Activated naive CD8-positive, alpha-beta T cell treated with anti-CD3 and anti-CD28 coated beads, Interleukin-2, amount 50 U/mL, for 16 hours (primary cell): ENCODE results near the gene ADAM33.

ENCODE experiments used
- DNase-seq: peaks from one replicate; pipeline ENCODE4 v3.0.0-alpha.2; 2020; ENCODE audit warnings: low read depth, low spot score

Gene ADAM33, protein sequence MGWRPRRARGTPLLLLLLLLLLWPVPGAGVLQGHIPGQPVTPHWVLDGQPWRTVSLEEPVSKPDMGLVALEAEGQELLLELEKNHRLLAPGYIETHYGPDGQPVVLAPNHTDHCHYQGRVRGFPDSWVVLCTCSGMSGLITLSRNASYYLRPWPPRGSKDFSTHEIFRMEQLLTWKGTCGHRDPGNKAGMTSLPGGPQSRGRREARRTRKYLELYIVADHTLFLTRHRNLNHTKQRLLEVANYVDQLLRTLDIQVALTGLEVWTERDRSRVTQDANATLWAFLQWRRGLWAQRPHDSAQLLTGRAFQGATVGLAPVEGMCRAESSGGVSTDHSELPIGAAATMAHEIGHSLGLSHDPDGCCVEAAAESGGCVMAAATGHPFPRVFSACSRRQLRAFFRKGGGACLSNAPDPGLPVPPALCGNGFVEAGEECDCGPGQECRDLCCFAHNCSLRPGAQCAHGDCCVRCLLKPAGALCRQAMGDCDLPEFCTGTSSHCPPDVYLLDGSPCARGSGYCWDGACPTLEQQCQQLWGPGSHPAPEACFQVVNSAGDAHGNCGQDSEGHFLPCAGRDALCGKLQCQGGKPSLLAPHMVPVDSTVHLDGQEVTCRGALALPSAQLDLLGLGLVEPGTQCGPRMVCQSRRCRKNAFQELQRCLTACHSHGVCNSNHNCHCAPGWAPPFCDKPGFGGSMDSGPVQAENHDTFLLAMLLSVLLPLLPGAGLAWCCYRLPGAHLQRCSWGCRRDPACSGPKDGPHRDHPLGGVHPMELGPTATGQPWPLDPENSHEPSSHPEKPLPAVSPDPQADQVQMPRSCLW

DNA sequence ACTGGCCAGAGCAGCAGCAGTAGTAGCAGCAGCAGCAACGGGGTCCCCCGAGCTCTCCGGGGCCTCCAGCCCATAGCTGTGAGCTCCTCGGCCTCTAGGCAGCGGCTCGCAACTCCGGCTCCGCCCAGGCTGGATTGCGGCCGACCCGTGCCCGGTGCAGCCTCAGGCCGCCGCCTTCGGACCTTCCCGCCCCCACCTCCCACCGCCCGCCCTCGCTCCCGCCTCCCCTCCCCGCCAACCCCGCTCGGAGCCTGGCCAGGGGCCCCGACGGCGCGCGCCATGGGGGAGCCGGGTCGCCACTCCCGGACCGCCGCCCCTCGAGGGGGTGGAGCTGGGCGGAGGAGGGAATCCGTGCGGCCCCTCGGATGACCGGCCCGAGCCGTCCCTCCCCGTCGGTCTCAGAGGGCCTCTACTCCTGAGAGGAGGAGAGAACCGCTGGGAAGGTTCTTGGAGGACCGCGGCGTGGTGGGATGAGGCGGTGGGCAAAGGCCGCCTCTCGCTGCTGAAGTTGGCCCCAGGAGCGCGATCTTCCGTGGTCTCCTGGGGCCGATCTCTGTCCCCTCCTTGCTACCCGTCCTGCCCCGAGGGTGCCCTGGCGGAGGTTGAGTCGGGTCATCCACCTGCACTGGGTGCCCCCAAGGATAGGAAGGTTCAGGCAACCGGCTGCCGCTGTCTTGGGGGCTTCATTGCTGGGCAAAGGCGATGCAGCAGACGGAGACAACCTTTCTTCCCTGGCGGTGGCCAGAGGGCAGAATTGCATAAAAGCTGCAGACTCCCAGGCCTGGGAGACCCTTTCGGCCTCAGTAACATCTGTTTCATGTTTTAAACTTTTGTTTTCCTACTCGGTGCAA lies at the start of gene ADAM33:
Gene ADAM33, minus strand, starts transcription at position 80 of the 851 bp plus-strand sequence. Its CDS starts 6 bp downstream, at position 74.
- DNase-seq: no peak

DNA sequence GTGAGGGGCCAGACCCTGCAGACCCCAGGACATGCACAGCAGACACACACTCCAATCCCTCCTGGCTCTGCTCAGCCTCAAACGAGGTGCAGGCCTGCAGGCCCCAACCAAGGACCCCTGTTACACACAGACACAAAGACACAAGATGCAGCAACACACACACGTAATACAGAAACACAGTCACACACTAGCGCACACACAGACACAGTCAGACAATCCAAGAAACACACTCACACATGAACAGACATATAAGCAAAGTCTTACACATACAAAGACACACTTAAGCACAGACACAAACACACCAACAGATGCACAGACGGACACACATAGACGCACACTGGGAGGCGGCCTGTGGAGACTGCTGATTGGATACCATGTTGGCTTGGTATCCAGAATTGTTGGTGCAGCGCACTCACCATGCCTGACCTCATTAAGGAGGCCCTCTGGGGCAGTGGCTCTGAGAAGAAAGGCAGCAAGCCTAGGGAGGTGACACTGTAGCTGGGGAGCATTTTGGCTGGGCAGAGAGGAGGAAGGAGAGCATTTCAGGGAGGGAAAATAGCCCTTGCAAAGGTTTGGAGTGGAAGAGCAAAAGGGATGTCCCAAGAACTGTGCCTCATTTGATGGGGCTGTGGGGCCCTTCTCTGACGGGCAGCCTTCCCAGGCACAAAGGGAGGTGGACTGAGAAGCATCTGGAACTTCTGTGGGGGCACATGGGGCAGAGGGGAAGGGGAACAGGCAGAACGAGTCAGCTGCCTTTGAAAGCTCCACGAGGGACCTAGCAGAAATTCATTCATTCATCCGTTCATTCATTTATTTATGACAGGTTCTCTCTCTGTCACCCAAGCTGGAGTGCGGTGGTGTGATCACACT lies 49.2 kb upstream of the ADAM33 start:
- no peak for DNase-seq

DNA sequence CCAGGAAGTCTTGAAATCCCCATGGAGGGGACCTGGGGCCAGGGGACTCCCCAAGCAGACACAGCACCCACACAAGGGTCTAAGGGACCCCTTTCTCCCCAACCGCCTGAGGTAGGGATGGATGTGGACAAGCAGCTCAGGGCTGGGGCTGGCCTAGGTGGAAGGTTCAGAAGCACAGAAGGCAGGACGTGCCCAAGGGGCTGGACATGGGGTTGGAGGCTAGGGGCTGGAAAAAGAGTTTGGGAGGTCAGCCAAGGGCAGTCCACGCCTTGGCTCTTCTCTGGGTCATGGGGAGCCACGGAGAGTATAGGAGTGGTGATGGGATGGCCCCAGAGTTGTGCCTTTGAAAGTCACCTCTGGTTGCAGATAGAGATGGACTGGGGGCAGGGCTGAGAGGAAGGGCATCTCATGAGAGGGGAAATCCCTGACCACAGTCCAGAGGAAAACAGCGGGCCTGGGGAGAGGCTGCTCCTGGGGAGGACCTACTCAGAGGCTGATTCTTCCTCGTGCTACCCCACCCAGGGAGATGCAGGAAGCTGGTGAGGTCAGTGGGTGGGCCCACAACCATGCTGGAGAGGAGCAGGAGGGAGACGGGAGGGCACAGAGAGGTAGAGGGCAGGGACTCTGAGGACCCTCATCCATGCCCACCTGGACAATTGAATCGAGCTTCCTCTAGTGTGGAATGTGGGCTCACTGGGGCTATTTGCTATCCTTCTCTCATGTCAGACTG lies 48.2 kb upstream of the ADAM33 start:
- no peak for DNase-seq

DNA sequence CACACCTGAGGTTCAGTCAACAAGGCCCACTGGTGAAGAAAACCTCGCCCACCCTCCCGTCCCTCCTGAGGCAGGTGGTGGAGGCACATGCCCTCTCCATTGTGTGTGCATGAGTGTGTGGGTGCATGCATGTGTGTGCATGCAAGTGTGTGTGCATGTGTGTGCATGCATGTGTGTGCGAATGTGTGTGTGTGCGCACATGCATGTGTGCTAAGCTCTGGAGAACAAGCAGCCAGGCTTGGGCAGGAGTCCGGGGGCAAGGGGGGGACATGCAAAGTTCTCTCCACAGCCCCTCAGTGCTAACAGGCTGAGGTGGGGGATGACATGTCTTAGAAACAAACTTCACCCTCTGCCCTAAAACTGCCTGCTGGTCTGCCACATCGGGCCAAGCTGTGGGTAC lies 47.6 kb upstream of the ADAM33 start:
- no peak for DNase-seq

DNA sequence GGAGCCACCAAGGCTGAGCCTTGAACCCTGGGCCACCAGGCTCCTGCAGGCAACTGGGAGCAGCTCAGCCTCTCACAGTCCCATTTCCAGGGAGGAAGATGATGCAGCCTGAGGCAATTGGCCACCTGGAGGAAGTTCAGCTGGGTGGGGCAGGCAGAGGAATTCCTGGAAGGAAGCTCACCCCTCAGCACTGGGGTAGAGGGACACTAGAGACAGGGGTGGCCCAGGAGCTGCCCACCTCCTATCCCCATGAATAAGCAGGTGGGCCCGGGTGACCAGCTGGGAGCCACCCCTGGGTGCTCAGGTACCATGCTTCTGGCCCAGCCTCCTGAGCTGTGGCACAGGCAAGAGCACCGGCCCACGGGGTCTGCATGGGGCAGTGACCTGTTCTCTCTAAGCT lies 47.1 kb upstream of the ADAM33 start:
- no peak for DNase-seq

DNA sequence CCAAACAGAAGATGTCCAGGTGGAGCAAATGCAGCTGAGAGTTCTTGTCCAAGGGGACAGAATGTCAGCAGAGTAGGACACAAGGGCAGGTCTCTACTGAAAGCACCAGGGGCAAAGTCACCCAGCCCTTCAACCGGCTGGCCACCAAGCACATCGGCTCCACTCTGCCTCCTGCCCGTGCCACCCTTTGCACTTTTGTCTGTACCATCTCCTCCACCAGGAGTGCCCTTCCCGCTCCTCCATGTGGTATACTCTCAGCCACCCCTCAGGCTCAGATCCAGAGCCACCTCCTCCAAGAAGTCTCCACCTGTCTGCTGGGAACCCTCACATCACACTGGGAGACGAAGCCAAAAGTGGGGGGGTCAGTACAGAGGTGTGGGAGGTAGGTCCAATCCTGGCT lies 46.5 kb upstream of the ADAM33 start:
- no peak for DNase-seq

DNA sequence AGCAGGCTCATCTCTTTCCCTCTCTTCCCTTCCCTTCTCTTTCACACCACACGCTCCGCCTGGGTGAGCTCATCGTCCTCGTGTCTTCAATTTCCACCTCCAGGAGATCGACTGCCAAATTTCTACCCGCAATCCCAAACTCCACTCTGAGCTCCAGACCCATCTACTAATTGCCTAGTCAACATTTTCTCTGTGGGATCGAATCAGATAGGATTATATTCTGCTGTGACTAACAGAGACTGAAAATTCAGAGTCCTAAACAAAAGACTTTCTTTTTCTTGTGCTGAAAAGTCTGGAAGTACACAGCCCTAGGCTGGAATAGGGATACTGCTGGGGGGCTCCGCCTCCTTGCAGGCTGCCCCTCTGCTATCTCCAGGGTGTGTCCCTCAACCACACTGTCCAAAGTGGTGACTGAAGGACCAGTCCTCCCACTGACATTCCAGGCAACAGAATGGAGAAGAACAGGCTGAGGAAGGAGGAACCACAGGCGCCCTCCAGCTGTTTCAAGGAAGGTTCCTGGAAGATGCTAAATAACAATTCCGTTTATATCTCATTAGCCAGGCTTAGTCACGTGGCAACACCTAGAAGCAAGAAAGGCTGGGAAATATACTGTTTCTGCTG lies 45.7 kb upstream of the ADAM33 start:
- no peak for DNase-seq

DNA sequence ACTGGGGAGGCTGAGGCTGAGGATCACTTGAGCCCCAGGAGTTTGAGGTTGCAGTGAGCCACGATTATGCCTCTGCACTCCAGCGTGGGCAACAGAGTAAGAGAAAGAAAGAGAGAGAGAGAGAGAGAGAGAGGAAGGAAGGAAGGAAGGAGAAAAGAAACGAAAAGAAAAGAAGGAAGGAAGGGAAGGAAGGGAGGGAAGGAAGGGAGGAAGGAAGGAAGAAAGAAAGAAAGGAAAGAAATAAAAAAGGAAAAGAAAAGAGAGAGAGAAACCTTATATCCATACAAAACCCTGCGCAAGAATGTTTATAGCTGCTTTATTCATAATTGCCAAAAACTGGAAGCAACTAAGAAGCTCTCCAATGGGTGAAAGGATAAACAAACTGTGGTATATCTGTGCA lies 42.5 kb upstream of the ADAM33 start:
- DNase-seq: no peak

DNA sequence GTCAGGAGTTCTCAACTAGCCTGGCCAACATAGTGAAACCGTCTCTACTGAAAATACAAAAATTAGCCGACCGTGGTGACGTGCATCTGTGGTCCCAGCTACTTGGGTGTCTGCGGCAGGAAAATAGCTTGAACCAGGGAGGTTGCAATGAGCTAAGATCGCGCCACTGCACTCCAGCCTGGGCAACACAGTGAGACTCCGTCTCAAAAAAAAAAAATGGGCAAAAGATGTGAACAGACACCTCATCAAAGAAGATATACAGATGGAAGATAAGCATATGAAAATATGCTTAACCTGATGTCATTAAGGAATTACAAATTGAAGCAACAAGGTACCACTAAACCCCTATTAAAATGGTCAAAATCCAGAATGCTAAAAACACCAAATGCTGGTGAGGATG lies 41.5 kb upstream of the ADAM33 start:
- DNase-seq: no peak

DNA sequence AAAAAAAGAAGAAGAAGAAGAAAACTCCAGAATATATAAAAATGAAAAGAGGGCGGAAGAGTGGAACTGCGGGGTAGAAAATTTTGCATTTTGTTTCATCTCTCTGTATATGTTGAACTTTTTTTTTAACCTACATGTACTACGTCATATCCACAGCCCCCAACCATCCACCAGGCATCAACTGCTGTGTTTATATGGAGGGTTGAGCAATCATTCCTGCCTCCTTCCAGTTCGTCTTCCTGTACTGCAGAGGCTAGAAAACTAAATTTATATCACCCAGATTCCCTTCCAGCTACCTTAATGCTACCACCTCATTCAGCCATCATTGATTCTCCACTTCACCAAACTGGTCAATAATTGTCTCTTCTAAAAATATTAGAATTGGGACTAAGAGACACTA lies 40.1 kb upstream of the ADAM33 start:
- DNase-seq: no peak

DNA sequence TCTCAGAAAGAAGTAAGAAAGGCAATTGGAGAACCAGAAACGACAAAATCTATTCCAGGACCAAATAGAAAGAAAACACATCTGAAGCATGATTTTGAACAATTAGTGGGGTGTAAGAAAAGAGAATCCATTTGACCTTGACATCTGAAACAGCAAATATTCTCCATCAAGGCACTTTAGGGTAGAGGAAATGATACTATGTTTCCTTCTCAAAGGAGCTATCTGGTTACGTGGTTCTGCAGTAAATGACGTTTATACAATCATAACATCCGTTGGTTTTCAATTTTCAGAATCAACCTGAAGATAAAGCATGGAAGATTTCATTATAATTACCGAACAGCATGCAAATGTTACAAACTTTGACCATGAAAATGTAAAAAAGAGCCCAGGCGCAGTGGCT lies 38.8 kb upstream of the ADAM33 start:
- DNase-seq: no peak

DNA sequence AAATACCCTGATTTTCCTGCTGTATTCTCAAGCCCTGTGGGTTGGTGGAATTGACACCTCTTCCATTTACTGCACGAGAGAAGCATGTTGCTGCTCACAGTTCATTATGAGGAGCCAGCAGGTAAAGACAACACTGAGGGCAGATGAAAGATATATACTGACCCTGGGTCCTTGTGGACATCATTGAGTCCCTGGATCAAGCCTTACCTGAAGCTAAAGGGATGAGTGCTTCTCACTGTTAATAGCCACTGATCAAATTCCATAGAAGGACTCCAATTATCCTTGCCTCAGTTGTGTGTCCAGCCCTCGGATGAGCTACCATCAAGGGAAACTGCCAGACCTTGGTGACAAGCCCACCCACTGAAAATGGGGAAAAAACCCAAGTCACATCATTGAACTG lies 38.3 kb upstream of the ADAM33 start:
- DNase-seq: no peak

DNA sequence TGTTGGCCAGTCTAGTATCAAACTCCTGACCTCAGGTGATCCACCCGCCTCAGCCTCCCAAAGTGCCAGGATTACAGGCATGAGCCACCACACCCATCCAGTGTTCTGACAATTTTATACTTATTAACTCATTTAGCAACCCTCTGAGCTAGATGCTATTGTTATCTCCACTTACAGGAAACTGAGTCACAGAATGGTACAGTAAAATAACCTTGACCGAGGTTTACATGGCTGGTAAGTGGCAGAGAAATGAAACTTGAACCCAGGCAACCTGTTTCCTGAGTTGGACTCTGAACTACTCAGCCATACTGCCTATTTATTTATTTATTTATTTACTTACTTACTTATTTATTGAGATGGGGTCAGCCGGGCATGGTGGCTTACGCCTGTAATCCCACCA lies 37.2 kb upstream of the ADAM33 start:
- no peak for DNase-seq

DNA sequence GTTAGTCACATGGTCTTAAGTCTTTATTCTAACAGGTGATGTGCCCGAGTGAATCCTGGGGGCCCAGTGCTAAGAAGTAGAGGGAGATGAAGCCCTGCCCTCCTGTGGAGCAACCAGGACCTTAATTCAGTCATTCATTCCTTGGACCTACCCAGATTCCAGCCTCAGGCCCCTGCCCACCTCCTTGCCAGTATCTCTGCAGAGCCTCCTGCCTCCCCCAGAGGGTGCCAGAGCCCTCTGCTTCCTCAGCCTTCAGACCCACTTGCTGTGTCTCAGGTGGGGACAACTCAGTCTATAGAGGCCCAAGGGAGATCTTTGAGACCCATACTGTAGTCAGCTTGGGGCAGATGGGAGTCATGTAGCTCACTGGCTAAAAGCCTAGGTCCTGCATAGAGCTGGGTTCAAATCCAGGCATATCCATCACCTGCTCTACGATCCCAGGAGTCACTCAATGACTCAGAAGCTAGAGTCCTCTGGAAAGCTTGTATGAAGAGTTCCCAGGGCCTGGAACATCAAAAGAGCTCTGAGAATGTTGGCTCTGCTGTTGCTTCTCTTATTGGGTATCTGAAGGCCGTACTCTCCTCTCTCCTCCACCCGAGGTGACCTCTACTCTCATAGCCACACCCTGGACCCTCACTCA lies 34.5 kb upstream of the ADAM33 start:
- DNase-seq: no peak

DNA sequence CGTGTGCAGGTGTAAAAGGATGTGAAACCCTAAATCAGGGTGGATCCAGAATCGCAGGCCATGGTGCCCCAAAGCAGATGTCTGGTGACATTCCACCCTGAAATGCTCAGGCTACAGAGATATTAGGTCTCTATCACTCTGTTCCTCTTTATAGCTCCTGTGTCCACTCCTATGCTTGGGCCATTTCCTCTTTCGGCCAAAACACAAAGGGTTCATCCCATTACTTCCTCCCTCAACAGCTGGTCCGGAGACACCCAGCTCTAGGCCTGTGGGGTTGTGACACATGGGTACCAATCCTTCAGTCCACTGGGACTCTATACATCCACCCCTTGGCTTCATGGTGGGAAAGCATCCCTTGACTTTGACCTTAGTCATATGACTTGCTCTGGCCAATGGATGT lies 32.3 kb upstream of the ADAM33 start:
- DNase-seq: no peak

DNA sequence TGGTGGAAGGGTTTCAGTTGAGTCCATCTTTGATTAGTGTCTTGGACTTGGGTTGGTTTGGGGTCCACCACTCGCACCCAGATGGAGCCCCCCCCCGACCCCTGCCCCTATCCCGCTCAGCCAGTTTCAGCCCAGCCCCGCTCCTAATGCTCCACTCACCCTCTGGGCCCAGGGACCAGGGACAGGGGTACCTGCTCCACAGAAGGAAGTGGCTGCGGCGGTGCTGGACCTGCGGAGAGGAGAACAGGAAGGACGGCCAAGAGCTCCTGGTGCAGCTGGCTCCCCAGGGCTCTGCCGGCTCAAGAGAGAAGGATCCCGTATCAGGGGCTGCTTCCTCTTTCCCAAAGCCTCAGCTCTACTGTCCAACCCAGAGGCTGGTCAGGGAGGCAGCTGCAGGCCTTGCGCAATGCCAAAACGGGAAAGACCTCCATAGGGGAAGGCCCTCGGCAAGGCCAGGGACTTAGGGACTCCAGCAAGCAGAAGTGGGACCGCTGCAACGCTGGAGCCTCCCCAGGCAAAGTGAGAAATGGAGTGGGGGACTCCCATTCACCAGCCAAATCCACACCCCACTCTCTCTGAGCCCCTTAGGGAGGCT lies 30.6 kb upstream of the ADAM33 start, which contains the start of gene SIGLEC1:
Gene SIGLEC1, minus strand, starts transcription at position 322 of the 595 bp plus-strand sequence. CDS start 5,472 bp downstream, outside the sequence.
- DNase-seq: no peak

DNA sequence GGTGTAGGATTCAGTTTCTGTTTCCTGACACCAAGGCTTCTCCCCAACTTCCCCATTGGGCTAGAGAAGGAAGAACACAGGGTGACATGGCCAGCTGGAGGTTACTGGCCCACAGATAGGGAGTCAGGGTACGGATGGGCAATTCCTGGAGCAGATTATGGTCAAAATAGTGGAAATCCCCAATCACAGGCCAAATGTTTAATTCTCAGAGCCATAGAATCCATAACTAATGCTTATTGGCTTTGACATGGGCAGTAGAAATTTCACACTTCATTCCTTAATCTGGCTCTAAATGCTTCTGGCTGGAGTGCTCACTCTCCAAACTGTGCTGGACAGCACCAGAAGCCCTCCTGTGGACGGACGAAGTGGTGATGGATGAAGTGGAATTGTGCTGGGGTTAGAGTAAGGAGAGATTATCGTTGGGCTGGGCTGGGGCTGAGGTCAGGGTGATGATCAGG lies 29.7 kb upstream of the ADAM33 start:
- no peak for DNase-seq

DNA sequence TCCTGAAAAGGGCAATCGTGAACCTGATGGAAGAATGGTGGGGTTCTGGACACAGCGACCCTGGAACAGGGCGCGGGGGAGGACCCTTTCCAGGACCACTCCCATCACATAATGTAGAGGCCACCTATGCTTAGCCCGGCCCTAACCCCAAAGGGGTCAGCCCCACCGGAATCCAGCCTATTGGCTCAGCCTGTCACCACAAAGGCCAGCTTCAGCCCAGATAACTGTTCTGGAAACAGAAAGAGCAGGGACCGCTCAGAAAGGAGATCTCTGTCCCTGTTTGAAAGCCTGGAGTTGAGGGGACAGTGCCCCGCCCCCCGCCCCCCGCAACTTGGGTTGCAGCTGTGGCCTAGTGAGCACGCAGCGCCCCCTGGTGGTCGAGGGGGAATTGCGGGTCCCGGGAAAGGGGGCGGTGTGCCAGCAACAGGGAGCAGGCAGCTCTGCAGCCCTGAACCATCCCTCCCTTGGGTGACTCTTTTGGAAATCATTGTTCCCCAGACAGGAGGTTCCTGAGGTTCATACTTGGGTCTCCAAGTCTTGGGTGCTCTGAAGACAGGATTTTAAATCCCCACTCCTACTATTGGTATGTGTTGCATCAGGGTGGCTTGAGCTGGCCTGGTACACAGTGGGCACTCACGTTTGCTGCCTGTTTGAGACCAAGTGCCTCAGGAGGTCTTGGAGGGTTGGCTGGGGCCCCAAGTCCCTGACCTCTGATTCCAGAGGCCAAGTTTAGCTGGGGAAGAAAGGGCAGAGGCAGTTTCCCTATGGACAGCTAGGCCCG lies 29.1 kb upstream of the ADAM33 start:
- DNase-seq: peak; percentile 56
